Ascending aorta (tissue), 2 donors: ENCODE results near the gene VSTM2L. TPM values are rescaled to one million over a fixed set of nuclear protein-coding genes. Genes with fewer than 3 reads are reported as not detected.

Source experiments
- DNase-seq, 2 donors: peaks; one replicate each; pipeline ENCODE4 v3.0.0-alpha.2; 2019; ENCODE audit warnings: low spot score in 2 of 2
- H3K27ac ChIP-seq, 2 donors: fragments of 200-600 bp; sonication (generic); one replicate each; pipeline ENCODE4 v1.5.1; 2016 to 2017; ENCODE audit warnings: mild to moderate bottlenecking in 1 of 2
- H3K27me3 ChIP-seq: fragments of 200-600 bp; sonication (generic); one replicate; pipeline ENCODE4 v1.5.1; 2017
- H3K36me3 ChIP-seq, 2 donors: fragments of 200-600 bp; sonication (generic); one replicate each; pipeline ENCODE4 v1.5.1; 2016
- H3K4me1 ChIP-seq, 2 donors: fragments of 200-600 bp; sonication (generic); one replicate each; pipeline ENCODE4 v1.5.1; 2016 to 2017; ENCODE audit warnings: mild to moderate bottlenecking in 1 of 2
- H3K4me3 ChIP-seq, 2 donors: fragments of 200-600 bp; sonication (generic); one replicate each; pipeline ENCODE4 v1.5.1; 2016 to 2017; ENCODE audit warnings: mild to moderate bottlenecking in 1 of 2
- H3K9me3 ChIP-seq, 2 donors: fragments of 200-600 bp; sonication (generic); one replicate each; pipeline ENCODE4 v1.5.1; 2016
- CTCF ChIP-seq, 3 experiments: fragments of 200-600 bp in 2 of 3; fragments of 450-650 bp in 1 of 3; sonication (generic) in 2 of 3; IDR thresholded peaks; one replicate each; pipeline ENCODE4 v1.5.1; 2016 to 2019; ENCODE audit warnings: antibody characterized with exemption in 3 of 3, mild to moderate bottlenecking in 1 of 3, moderate library complexity in 1 of 3
- intact Hi-C: fragments of 100-400 bp; cut with DNase I; formaldehyde crosslinking; loops from one replicate; pipeline ENCODE4 v1.15.1; 2023
- total RNA-seq: library from RNA; depleted of rRNA; stranded (reverse); fragments of >200 nt; gene quantifications from one replicate; pipeline ENCODE4 v1.1.0, GENCODE V29; 2016

VSTM2L gene
- total RNA-seq, 1 donor from 2014 or later, result 1.1 TPM

- Histone ChIP-seq H3K27ac (no peak overlapping the region), H3K9me3 (no peaks in the 10 kb centered on the region), H3K27me3 (no peaks in the 10 kb centered on the region), H3K4me3 (no peak overlapping the region), H3K4me1 (no peaks in the 10 kb centered on the region), H3K36me3 (no peaks in the 10 kb centered on the region)
- intact Hi-C loops, result no loop called here
- no peak for DNase-seq
- no peak for TF ChIP-seq CTCF (IDR thresholded peaks at IDR 0.05)
Measured at GRCh38 chr20:37880726-37881591, 22.0 kb upstream of the VSTM2L start.

GRCh38 chr20:37881601-37882343, 21.2 kb upstream of the VSTM2L start:
- intact Hi-C loops, result no loop called here
- no peaks in the 10 kb centered on the region for H3K9me3 ChIP-seq

GRCh38 chr20:37882961-37883712, 19.8 kb upstream of the VSTM2L start:
- intact Hi-C loops, result no loop called here
- no peaks in the 10 kb centered on the region for H3K4me1 ChIP-seq
- no peaks in the 10 kb centered on the region for H3K27me3 ChIP-seq
- no peak overlapping the region for H3K27ac ChIP-seq
- H3K9me3 ChIP-seq, result no peaks in the 10 kb centered on the region
- H3K4me3 ChIP-seq, result no peak overlapping the region
- no peak for TF ChIP-seq CTCF (IDR thresholded peaks at IDR 0.05)
- H3K36me3 ChIP-seq, result no peaks in the 10 kb centered on the region
- no peak for DNase-seq

More at GRCh38 chr20:37881601-37882343, 21.2 kb upstream of the VSTM2L start:
- TF ChIP-seq CTCF (IDR thresholded peaks at IDR 0.05), result no peak
- no peaks in the 10 kb centered on the region for H3K27me3 ChIP-seq
- H3K27ac ChIP-seq, result no peak overlapping the region
- no peaks in the 10 kb centered on the region for H3K36me3 ChIP-seq
- no peak for DNase-seq
- H3K4me1 ChIP-seq, result no peaks in the 10 kb centered on the region
- H3K4me3 ChIP-seq, result no peak overlapping the region

GRCh38 chr20:37885042-37885441, 17.9 kb upstream of the VSTM2L start:
- Histone ChIP-seq H3K36me3 (no peaks in the 10 kb centered on the region), H3K27me3 (no peaks in the 10 kb centered on the region), H3K4me1 (no peaks in the 10 kb centered on the region), H3K4me3 (no peak overlapping the region), H3K27ac (no peak overlapping the region), H3K9me3 (no peaks in the 10 kb centered on the region)
- no peak for TF ChIP-seq CTCF (IDR thresholded peaks at IDR 0.05)
- intact Hi-C loops, result no loop called here
- DNase-seq, result no peak

- Histone ChIP-seq H3K4me3 (no peak overlapping the region), H3K4me1 (no peaks in the 10 kb centered on the region), H3K27me3 (no peaks in the 10 kb centered on the region), H3K9me3 (no peaks in the 10 kb centered on the region), H3K36me3 (no peaks in the 10 kb centered on the region), H3K27ac (no peak overlapping the region)
- DNase-seq, result no peak
- intact Hi-C loops, result no loop called here
- TF ChIP-seq CTCF (IDR thresholded peaks at IDR 0.05), result no peak
Measured at GRCh38 chr20:37885593-37886503, 17.1 kb upstream of the VSTM2L start.
